Measurements from ENCODE around the gene TMC8. TPM values are rescaled to one million over a fixed set of nuclear protein-coding genes. Genes with fewer than 3 reads are reported as not detected.

TMC8 gene
- total RNA-seq, 1 donor from 2014 or later = 26.6 TPM

DNA sequence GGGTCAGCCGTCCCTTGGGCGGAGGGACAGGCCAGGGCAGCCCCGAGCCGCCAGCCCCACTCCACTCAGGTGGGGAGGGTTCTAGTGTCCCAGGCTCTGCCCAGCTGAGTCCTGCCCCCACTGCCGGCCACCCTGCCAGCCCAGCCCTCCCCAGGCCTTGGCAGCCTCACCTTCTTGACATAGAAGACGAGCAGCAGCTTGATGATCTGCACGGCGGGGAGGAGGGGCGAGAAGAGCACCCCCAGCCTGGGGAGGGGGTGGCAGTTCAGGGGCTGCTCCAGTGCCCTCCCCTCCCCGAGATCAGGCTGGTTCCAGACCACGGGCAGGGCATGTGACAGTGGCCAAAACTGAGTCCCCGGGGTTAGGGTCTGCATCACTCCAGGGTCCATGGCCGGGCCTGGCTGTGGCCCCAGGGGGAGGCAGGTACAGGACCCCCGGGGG is 11.8 kb upstream of the TMC8 start:
- intact Hi-C loops (cut with DNase I) = loop anchor here (10.0 kb wide), 1 partner anchor 56 kb away; no protein-coding TSS in a partner anchor
- Histone ChIP-seq H3K36me3 (peaks cover 41% of the 10 kb centered on the region), H3K9me3 (no peaks in the 10 kb centered on the region), H3K4me1 (no peaks in the 10 kb centered on the region), H3K27ac (no peak overlapping the region), H3K4me3 (no peak overlapping the region), H3K27me3 (no peaks in the 10 kb centered on the region)
- DNase-seq = no peak
- TF ChIP-seq, protein P1, sequence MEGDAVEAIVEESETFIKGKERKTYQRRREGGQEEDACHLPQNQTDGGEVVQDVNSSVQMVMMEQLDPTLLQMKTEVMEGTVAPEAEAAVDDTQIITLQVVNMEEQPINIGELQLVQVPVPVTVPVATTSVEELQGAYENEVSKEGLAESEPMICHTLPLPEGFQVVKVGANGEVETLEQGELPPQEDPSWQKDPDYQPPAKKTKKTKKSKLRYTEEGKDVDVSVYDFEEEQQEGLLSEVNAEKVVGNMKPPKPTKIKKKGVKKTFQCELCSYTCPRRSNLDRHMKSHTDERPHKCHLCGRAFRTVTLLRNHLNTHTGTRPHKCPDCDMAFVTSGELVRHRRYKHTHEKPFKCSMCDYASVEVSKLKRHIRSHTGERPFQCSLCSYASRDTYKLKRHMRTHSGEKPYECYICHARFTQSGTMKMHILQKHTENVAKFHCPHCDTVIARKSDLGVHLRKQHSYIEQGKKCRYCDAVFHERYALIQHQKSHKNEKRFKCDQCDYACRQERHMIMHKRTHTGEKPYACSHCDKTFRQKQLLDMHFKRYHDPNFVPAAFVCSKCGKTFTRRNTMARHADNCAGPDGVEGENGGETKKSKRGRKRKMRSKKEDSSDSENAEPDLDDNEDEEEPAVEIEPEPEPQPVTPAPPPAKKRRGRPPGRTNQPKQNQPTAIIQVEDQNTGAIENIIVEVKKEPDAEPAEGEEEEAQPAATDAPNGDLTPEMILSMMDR (IDR thresholded peaks at IDR 0.05) = no peak
- no peak for ATAC-seq

DNA sequence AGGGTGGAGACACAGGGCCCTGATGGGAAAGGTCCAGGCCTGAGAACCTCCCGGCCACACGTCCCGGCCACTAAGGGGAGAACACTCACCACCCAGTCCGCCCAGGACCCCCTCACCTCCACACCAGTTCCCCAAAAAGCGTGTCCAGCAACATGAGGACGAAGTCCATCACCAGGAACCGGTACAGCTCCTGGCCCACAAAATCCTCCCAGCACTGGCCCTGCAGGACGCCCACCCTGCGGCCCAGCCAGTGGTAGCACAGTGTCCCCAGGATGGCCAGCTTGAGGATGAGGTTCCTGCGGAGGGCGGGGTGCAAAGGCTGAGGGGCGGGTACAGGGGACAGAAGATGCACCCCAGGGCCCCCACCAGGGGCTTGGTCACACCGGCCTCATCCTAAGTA is 10.0 kb upstream of the TMC8 start:
- TF ChIP-seq, protein P1 (IDR thresholded peaks at IDR 0.05) = no peak
- Histone ChIP-seq H3K9me3 (no peaks in the 10 kb centered on the region), H3K4me3 (no peak overlapping the region), H3K27me3 (no peaks in the 10 kb centered on the region), H3K4me1 (peaks cover 11% of the 10 kb centered on the region), H3K27ac (no peak overlapping the region), H3K36me3 (peaks cover 58% of the 10 kb centered on the region)
- ATAC-seq (no peak), DNase-seq (no peak)
- intact Hi-C loops (cut with DNase I) = no loop called here

DNA sequence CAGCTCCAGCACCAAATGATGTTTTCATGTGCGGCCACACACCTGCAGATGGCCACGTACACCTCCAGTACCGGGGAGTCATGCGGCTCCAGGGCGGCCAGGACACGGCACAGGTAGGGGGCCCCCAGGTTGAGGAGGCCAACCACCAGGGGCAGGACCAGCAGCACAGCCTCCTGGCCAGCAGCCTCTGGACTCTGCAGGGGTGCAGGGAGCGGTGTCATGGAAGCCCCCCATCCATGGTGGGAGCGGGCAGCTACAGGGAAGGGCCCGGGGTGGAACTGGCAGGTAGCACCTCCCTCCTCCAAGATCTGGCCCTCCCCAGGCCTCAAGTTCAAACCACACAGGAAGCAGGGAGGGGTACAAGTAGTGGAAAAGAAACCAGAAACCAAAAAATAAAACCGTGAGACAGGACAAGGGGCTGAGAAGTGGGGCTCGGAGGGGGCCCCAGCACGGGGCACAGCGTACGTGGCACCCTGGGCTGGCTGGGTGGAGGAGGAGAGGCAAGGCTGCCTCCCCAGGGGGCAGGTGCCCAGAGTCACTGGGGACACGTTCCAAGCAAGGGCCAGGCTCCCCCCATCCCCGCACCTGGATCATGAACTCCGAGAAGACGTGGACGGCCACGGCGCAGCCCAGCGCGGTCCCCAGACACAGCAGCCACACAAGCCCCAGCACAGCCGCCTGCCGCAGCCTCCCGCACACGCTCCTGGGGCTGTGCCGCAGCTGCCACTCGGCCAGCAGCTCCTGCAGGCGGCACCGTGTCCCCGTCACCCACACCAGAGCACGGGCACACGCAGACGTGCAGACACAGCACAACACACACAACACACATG is 9.4 kb upstream of the TMC8 start:
- no peaks in the 10 kb centered on the region for H3K9me3 ChIP-seq
- H3K36me3 ChIP-seq = peaks cover 65% of the 10 kb centered on the region
- H3K27me3 ChIP-seq = no peaks in the 10 kb centered on the region
- no peak for DNase-seq
- no peak overlapping the region for H3K4me3 ChIP-seq
- intact Hi-C loops (cut with DNase I) = no loop called here
- H3K4me1 ChIP-seq = peaks cover 17% of the 10 kb centered on the region
- no peak overlapping the region for H3K27ac ChIP-seq
- TF ChIP-seq, protein P1 (IDR thresholded peaks at IDR 0.05) = no peak
- ATAC-seq = no peak

DNA sequence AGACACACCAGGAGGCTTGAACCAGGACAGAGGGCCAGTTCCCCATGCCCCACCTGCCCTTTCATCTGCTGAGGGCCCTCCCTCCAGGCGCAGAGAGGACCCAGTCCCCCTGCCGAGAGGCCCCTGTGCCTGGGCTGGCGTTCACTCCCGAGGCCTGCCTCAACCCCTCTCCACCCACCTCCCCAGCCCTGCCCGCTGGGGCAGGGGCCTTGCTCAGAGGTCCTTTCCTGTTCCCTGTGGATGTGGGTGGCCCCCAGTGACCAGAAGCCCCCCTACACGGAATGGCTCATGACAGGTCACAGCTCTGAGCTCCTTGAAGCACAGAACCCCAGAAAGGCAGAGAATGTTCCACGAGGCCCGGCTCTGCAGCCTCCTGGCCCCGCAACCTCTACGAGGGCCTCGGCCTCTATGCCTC is 8.8 kb upstream of the TMC8 start:
- Histone ChIP-seq H3K4me3 (no peak overlapping the region), H3K4me1 (peaks cover 23% of the 10 kb centered on the region), H3K27me3 (no peaks in the 10 kb centered on the region), H3K36me3 (peaks cover 66% of the 10 kb centered on the region), H3K9me3 (no peaks in the 10 kb centered on the region), H3K27ac (no peak overlapping the region)
- ATAC-seq (no peak), DNase-seq (no peak)
- TF ChIP-seq, protein P1 (IDR thresholded peaks at IDR 0.05) = no peak
- intact Hi-C loops (cut with DNase I) = no loop called here

DNA sequence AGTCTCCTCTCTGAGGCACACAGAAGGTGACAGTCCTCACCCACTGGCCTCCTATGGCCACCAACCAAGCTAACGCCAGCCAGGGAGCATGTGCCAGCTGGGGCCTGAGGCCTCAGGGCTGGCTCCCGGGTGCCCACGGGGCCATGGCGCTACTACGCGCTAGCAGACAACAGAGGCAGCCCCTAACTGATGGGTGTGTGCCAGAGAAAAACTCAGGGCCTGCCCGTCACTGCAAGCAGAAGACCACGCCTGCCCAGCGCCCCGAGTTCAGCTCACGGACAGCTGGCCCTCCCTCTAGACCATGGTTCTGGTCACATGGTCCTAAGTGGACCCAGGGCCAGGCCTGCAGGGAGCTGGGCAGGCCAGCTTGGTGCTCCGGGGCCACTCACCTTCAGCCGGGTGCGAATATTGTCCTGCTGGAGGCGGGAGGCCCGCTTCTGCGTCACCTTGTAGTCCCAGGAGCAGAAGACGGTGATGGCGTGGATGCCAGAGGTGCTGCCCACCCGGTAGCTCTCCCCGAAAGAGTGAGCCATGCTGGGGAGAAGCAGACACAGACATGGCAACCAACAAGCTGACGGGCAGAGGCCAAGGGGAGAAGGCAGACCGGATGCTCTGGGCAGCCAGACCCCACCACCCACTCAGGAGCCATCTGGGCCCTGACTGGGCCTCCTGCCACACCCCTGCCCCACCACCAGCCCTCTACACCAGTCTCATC is 8.2 kb upstream of the TMC8 start:
- TF ChIP-seq, protein P1 (IDR thresholded peaks at IDR 0.05) = no peak
- H3K36me3 ChIP-seq = peaks cover 66% of the 10 kb centered on the region
- H3K4me3 ChIP-seq = no peak overlapping the region
- H3K27me3 ChIP-seq = no peaks in the 10 kb centered on the region
- H3K9me3 ChIP-seq = no peaks in the 10 kb centered on the region
- peaks cover 26% of the 10 kb centered on the region for H3K4me1 ChIP-seq
- no peak for ATAC-seq
- intact Hi-C loops (cut with DNase I) = no loop called here
- no peak overlapping the region for H3K27ac ChIP-seq
- DNase-seq = no peak
